Coronary artery (tissue), 2 donors: ENCODE data around the gene SGO2.
"Not testable (repeated sequence)": the region's sequence is repeated elsewhere in the genome, so short reads cannot be mapped to it uniquely, and the experiment has no call there.

Experiments used
- DNase-seq: peaks from one replicate; pipeline ENCODE4 v3.0.0-alpha.2; 2017; ENCODE audit warnings: low spot score
- H3K27ac ChIP-seq, 2 donors: fragments of 200-600 bp; sonication (generic); one replicate each; pipeline ENCODE4 v1.5.1; 2016 to 2019
- H3K4me3 ChIP-seq: fragments of 200-600 bp; sonication (generic); 2 replicates; pipeline ENCODE4 v1.5.1; 2016; ENCODE audit warnings: mild to moderate bottlenecking, moderate library complexity
- TF ChIP-seq, protein P1 (sequence below): fragments of 200-600 bp; sonication (generic); IDR thresholded peaks from one replicate; pipeline ENCODE4 v1.5.1; 2019; ENCODE audit warnings: antibody characterized with exemption

Gene SGO2

DNA sequence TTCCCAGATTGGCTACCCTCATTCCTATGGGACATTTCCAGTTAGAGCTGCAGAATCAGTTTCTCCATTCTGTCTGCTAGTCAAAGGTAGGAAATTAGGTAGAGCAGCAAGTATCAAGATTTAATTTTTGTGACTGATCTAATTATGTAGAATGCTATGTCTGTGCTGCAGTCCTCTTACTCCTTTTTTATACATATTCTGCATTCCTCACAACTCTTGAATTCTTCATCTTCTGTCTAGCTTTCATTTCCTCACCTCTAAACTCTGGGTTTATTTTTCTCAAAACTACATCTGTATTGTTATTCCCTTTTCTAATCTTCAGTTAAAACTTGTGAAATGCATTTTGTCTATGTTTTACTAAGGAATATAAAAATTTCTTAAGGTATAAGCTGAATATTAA lies 8.6 kb downstream of the SGO2 start:
- Histone ChIP-seq H3K27ac (no peak overlapping the region), H3K4me3 (no peak overlapping the region)
- TF ChIP-seq, protein P1, sequence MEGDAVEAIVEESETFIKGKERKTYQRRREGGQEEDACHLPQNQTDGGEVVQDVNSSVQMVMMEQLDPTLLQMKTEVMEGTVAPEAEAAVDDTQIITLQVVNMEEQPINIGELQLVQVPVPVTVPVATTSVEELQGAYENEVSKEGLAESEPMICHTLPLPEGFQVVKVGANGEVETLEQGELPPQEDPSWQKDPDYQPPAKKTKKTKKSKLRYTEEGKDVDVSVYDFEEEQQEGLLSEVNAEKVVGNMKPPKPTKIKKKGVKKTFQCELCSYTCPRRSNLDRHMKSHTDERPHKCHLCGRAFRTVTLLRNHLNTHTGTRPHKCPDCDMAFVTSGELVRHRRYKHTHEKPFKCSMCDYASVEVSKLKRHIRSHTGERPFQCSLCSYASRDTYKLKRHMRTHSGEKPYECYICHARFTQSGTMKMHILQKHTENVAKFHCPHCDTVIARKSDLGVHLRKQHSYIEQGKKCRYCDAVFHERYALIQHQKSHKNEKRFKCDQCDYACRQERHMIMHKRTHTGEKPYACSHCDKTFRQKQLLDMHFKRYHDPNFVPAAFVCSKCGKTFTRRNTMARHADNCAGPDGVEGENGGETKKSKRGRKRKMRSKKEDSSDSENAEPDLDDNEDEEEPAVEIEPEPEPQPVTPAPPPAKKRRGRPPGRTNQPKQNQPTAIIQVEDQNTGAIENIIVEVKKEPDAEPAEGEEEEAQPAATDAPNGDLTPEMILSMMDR, result no peak
- DNase-seq, result no peak

DNA sequence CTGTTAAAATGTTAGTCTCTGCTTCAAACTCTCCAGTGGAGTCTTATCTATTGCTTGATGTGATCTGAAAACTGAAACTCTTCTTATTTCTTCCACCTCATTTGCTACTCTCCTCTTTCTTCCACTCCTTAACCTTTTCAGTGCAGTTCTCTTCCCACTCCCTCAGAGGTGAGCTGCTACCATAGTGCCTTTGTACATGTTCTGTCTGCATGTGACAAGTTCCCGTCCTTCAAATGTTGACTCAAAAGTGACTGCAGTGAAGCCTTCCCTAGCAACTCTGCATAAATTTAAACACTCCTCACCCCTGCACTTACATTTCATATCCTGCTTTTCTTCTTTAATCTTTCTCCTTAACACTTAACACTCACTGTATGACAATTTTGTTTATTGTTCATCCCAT lies 12.1 kb downstream of the SGO2 start:
- TF ChIP-seq, protein P1, result no peak
- no peak overlapping the region for H3K4me3 ChIP-seq
- no peak for DNase-seq
- no peak overlapping the region for H3K27ac ChIP-seq

DNA sequence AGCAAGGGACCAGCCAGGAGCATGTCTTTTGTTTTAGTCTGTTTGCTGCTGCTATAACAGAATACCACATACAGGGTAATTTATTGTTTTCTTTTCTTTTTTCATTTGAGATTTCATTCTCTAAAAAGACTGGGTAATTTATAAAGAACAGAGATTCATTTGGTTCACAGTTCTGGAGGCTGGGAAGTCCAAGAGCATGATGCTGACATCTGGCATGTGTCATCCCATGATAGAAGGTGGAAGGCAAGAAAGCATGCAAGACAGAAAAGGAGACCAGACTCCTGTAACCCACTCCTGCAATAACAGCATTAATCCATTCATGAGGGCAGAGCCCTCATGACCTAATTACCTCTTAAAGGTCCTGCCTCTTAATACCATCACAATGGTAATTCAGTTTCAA lies 14.8 kb downstream of the SGO2 start:
- DNase-seq, result no peak
- TF ChIP-seq, protein P1, result no peak
- Histone ChIP-seq H3K27ac (no peak overlapping the region), H3K4me3 (no peak overlapping the region)

DNA sequence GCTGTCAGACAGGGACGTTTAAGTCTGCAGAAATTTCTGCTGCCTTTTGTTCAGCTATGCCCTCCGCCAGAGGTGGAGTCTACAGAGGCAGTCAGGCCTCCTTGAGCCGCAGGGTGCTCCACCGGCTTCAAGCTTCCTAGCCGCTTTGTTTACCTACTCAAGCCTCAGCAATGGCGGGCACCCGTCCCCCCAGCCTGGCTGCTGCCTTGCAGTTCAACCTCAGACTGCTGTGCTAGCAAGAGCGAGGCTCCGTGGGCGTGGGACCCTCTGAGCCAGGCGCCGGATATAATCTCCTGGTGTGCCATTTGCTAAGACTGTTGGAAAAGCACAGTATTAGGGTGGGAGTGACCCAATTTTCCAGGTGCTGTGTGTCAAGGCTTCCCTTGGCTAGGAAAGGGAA lies 40.6 kb downstream of the SGO2 start:
- H3K27ac ChIP-seq, DNase-seq, H3K4me3 ChIP-seq: not testable (repeated sequence)

DNA sequence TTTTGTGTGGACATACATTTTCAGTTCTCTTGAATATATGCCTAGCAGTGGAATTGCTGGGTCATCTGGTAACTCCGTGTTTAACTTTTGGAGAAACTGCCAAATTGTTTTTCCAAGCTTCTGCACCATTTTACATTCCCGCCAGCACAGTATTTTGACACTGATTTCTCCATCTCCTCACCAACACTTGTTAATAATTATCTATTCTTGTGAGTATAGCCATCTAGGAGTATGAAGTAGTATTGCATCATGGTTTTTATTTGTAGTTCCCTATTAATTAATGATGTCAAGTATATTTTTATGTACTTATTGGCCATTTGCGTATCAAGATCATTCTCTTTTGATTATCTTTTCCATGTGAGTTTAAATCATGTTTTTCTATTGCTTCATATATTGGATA lies 41.9 kb downstream of the SGO2 start:
- TF ChIP-seq, protein P1, result no peak
- no peak overlapping the region for H3K27ac ChIP-seq
- no peak for DNase-seq
- H3K4me3 ChIP-seq, result no peak overlapping the region

DNA sequence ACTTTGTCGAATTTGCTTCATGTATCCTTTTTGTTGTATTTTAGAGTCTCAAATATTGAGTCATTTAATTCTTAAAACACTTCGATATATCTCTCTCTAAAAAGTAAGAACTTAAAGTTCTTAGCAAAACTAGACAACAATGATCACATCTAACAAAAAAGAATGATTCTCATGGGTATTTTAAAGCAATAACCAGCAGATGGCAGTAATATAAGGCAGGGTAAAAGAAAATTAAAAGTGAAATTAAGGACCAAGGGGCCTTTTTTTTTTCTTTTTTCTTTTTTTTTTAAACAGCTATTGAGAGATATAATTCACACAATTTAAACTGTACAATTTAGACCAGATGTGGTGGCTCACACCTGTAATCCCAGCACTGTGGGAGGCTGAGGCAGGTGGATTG lies 50.0 kb downstream of the SGO2 start:
- TF ChIP-seq, protein P1, result no peak
- H3K4me3 ChIP-seq, result no peak overlapping the region
- DNase-seq, result no peak
- no peak overlapping the region for H3K27ac ChIP-seq

DNA sequence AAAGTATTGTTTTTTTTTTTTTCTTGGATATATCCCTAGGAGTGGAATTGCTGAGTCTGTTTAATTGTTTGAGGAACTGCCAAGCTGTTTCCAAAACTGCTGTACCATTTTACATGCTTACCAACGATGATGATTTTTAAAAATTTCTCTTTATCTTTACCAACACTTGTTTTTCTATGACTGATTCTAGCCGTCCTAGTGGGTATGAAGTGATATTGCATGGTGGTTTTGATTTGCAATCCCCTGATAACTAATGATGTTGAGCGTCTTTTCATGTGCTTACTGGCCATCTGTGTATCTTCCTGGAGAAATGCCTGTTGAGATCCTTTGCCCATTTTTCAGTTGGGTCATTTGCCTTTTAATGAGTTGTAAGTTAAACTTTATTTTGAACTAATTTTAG lies 51.0 kb downstream of the SGO2 start:
- TF ChIP-seq, protein P1, result no peak
- Histone ChIP-seq H3K27ac (no peak overlapping the region), H3K4me3 (no peak overlapping the region)
- DNase-seq, result no peak

DNA sequence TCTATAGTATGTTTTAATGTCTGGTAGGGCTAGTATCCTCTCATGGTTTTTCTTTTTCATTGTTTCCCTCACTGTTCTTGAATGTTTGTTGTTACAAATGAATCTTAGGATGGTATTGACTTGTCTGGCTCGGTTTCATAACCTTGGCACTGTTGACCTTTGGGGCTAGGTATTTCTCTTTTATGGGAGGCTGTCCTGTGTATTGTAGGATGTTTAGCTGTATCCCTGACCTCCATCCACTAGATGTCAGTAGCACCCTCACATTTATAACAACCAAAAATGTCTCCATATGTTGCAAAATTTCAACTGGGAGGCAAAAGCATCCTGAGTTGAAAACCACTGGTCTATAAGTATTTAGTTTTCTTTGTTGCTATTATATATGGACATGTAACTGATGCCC lies 52.8 kb downstream of the SGO2 start:
- TF ChIP-seq, protein P1, result no peak
- DNase-seq, result no peak

More for the DNA sequence above, 52.8 kb downstream of the SGO2 start:
- Histone ChIP-seq H3K4me3 (no peak overlapping the region), H3K27ac (no peak overlapping the region)
